PC-3 (cell line): ENCODE measurements around the gene CORO1C. TPM values are rescaled to one million over a fixed set of nuclear protein-coding genes. Genes with fewer than 3 reads are reported as not detected.

ENCODE experiments used
- ATAC-seq: fragments of 200-7000 bp; cut with Tn5 transposase; 2 replicates; pipeline ENCODE4 v1.9.1; 2020; ENCODE audit warnings: mild to moderate bottlenecking, moderate library complexity
- BruUV-seq: library from RNA; stranded (reverse); fragments of 400-500 nt; replicated peaks from 2 replicates; lab custom pipeline; 2021; lab: Mats Ljungman, UMichigan
- CTCF ChIA-PET: fragments of 300-600 bp; sonication (Branson Sonifier 250); formaldehyde crosslinking; loops from one replicate; lab custom pipeline; 2022; ENCODE audit warnings: antibody characterized with exemption; lab: Charles Lee
- POLR2A ChIA-PET: fragments of 300-600 bp; sonication (Branson Sonifier 250); formaldehyde crosslinking; loops from one replicate; lab custom pipeline; 2022; ENCODE audit warnings: antibody characterized with exemption; ENCODE audit not compliant: unreplicated experiment; lab: Charles Lee
- DNase-seq: peaks from one replicate; pipeline ENCODE4 v3.0.0-alpha.2; 2015
- H2AFZ ChIP-seq: fragments of 300-600 bp; sonication (generic); 2 replicates; pipeline ENCODE4 v1.6.0; 2016; ENCODE audit warnings: antibody characterized with exemption, low read length
- H3F3A ChIP-seq: fragments of 300-600 bp; sonication (generic); one replicate; pipeline ENCODE4 v1.6.0; 2017; ENCODE audit warnings: antibody characterized with exemption, low read length, control low read depth, mild to moderate bottlenecking; ENCODE audit not compliant: unreplicated experiment
- H3K27ac ChIP-seq: fragments of 300-600 bp; sonication (generic); 2 replicates; pipeline ENCODE4 v1.5.1; 2016; ENCODE audit warnings: mild to moderate bottlenecking, low read length
- H3K27me3 ChIP-seq: fragments of 300-600 bp; sonication (generic); 2 replicates; pipeline ENCODE4 v1.6.1; 2016; ENCODE audit warnings: low read length, mixed read lengths
- H3K36me3 ChIP-seq: fragments of 300-600 bp; sonication (generic); 2 replicates; pipeline ENCODE4 v1.6.1; 2016; ENCODE audit warnings: low read depth, mixed run types, low read length, mixed read lengths
- H3K4me1 ChIP-seq: fragments of 300-600 bp; sonication (generic); 2 replicates; pipeline ENCODE4 v1.5.1; 2016; ENCODE audit warnings: low read length; ENCODE audit not compliant: insufficient read depth
- H3K4me2 ChIP-seq: fragments of 300-600 bp; sonication (generic); 2 replicates; pipeline ENCODE4 v1.6.0; 2016; ENCODE audit warnings: low read length
- H3K4me3 ChIP-seq: fragments of 300-600 bp; sonication (generic); 2 replicates; pipeline ENCODE4 v1.5.1; 2016; ENCODE audit warnings: mild to moderate bottlenecking, low read length, mixed read lengths
- H3K79me2 ChIP-seq: fragments of 300-600 bp; sonication (generic); 2 replicates; pipeline ENCODE4 v1.6.1; 2017; ENCODE audit warnings: low read length, mixed read lengths
- H3K9ac ChIP-seq: fragments of 300-600 bp; sonication (generic); 2 replicates; pipeline ENCODE4 v1.6.0; 2016; ENCODE audit warnings: mild to moderate bottlenecking, low read length
- H3K9me2 ChIP-seq: fragments of 300-600 bp; sonication (generic); replicated peaks from 2 replicates; pipeline ENCODE4 v1.6.1; 2016; ENCODE audit warnings: mixed run types, low read length, mixed read lengths
- H3K9me3 ChIP-seq: fragments of 300-600 bp; sonication (generic); 2 replicates; pipeline ENCODE4 v1.6.1; 2016; ENCODE audit warnings: low read length, mixed read lengths
- H4K20me1 ChIP-seq: fragments of 300-600 bp; sonication (generic); 2 replicates; pipeline ENCODE4 v1.6.1; 2016; ENCODE audit warnings: low read length, mixed read lengths
- CTCF ChIP-seq: fragments of 300-600 bp; sonication (generic); conservative IDR thresholded peaks from 2 replicates; pipeline ENCODE4 v1.5.1; 2017; ENCODE audit warnings: antibody characterized with exemption, low read depth, mild to moderate bottlenecking, low read length
- EZH2 ChIP-seq: fragments of 300-600 bp; sonication (generic); IDR thresholded peaks from one replicate; pipeline ENCODE4 v1.6.1; 2017; ENCODE audit warnings: antibody characterized with exemption, mild to moderate bottlenecking, low read length; ENCODE audit not compliant: unreplicated experiment
- EZH2phosphoT487 ChIP-seq: fragments of 300-600 bp; sonication (generic); IDR thresholded peaks from 2 replicates; pipeline ENCODE4 v1.6.1; 2018; ENCODE audit warnings: mild to moderate bottlenecking, antibody characterized with exemption, low read length, borderline replicate concordance
- intact Hi-C: fragments of 100-400 bp; cut with micrococcal nuclease; formaldehyde crosslinking; loops from 2 replicates; pipeline ENCODE4 v1.9.0; 2023
- total RNA-seq: library from RNA; depleted of rRNA; stranded (reverse); fragments of >200 nt; gene quantifications from 2 replicates; pipeline ENCODE4 v1.2.3, GENCODE V29; 2014

The CORO1C gene
- total RNA-seq, 1 experiment from 2014 or later = 179 TPM

- Histone ChIP-seq H3K4me2 (no peak overlapping the region), H3K4me3 (no peak overlapping the region), H3K9me3 (no peaks in the 10 kb centered on the region), H3K4me1 (peaks cover 18% of the 10 kb centered on the region), H3K27ac (no peak overlapping the region), H4K20me1 (no peaks in the 10 kb centered on the region), H3K9me2 (no peaks in the 10 kb centered on the region), H3F3A (peaks cover 5% of the 10 kb centered on the region), H3K9ac (no peak overlapping the region), H2AFZ (no peak overlapping the region), H3K27me3 (no peaks in the 10 kb centered on the region), H3K79me2 (no peaks in the 10 kb centered on the region), H3K36me3 (no peaks in the 10 kb centered on the region)
- BruUV-seq = no TSS peak
- no peak for TF ChIP-seq EZH2
- no peak for TF ChIP-seq EZH2phosphoT487
- TF ChIP-seq CTCF = no peak
- ChIA-PET POLR2A (no interaction called here), CTCF (no interaction called here)
- ATAC-seq (no peak), DNase-seq (no peak)
- intact Hi-C loops = no loop called here
These were observed 95.9 kb downstream of the CORO1C start for GRCh38 chr12:108635201-108635996.

- Histone ChIP-seq H3K27ac (no peak overlapping the region), H3K4me3 (no peak overlapping the region), H3F3A (peaks cover 5% of the 10 kb centered on the region), H3K4me1 (peaks cover 29% of the 10 kb centered on the region), H3K9me2 (no peaks in the 10 kb centered on the region), H3K9ac (no peak overlapping the region), H2AFZ (no peak overlapping the region), H3K36me3 (no peaks in the 10 kb centered on the region), H4K20me1 (no peaks in the 10 kb centered on the region), H3K4me2 (no peak overlapping the region), H3K9me3 (no peaks in the 10 kb centered on the region), H3K79me2 (no peaks in the 10 kb centered on the region), H3K27me3 (no peaks in the 10 kb centered on the region)
- ChIA-PET POLR2A (no interaction called here), CTCF (no interaction called here)
- intact Hi-C loops = loop anchor here (5.0 kb wide), 1 partner anchor 72 kb away; the partner anchor contains the start of genes ISCU and SART3
- ATAC-seq (no peak), DNase-seq (peak; percentile 41)
- BruUV-seq = no TSS peak
- TF ChIP-seq CTCF (no peak), EZH2phosphoT487 (no peak), EZH2 (no peak)
These were observed 97.0 kb downstream of the CORO1C start for GRCh38 chr12:108634341-108634751.
